NOMO-1 treated with DMSO at 0.1 percent for 48 hours (cell line): ENCODE results near the gene NPPC.
"Not testable (repeated sequence)": the region's sequence is repeated elsewhere in the genome, so short reads cannot be mapped to it uniquely, and the experiment has no call there.

Experiments
- DNase-seq: peaks from one replicate; lab custom pipeline; 2025; ENCODE audit not compliant: unreplicated experiment; lab: John Stamatoyannopoulos, UW

NPPC gene

DNA sequence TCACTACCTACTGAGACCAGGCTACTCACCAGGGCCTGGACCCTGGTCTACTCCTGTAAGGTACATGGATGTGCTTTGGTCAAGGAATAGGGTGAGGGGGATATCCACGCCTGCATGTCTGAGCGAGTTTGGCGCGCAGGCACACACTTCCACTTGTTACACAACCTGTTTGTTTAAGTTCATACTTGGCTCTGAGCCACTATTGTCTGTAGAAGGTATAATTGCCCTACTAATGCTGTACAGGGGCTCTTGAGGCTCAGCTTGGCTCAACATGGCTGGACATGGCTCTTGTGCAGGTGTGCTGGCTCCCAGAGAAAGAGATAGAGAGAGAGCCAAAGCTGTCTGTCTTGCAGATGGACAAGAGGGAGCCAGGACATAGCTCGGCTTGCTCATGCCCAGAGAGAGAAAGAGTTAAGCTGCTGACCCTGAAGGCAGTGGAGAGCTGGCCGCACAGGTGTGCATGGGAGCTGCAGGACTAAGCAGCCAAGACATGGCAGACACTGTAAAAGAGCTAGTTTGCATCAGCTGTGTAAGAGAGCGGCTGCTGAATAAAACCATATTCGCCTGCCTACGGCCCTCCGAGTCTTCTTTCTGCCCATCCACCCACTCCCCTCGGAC lies 35.2 kb downstream of the NPPC start:
- no peak for DNase-seq

DNA sequence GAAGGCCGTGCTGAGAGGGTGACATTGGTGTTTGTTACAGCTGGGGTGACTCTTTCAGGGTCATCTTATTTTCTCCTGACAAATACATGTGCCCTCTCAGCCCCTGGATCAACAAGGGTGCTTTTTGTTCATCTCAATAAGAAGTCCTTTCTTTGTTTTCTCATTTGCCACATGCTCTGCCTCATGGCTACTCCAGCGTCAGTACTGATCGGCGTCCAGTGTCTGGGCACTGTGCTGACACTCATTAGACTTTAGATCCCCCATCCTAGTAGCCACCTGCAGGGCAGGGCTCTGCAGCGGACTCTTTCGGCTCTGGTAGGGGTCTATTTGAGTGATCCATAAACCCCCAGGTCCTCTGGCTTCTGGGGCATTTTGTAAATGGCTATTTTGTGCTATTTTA lies 38.4 kb downstream of the NPPC start:
- no peak for DNase-seq

DNA sequence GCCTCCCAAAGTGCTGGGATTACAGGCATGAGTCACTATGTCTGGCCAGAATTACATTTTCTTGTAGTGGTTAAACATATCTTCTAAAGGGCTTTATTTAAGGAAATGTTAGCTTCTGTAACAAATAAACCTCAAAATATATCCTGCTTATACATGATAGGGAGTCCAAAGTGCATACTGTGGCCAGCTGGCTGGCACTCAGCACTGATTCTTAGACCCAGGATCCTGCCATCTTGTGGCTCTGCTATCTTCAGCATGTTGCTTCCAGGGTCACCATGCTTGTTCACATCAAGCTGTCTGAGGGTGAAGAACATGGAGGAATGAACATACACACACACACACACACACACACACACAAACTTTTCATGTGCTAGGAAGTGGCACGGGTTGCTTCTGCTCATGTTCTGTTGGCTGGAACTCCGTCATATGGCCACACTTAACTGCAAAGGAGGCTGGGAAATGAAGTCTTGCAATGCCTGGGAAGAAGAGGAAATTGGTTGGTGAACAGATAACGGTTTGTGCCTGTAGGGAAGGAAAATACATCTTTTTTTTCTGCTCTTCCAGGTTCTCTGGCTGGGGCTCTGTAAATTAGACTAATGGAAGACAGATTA lies 40.0 kb downstream of the NPPC start:
- no peak for DNase-seq

DNA sequence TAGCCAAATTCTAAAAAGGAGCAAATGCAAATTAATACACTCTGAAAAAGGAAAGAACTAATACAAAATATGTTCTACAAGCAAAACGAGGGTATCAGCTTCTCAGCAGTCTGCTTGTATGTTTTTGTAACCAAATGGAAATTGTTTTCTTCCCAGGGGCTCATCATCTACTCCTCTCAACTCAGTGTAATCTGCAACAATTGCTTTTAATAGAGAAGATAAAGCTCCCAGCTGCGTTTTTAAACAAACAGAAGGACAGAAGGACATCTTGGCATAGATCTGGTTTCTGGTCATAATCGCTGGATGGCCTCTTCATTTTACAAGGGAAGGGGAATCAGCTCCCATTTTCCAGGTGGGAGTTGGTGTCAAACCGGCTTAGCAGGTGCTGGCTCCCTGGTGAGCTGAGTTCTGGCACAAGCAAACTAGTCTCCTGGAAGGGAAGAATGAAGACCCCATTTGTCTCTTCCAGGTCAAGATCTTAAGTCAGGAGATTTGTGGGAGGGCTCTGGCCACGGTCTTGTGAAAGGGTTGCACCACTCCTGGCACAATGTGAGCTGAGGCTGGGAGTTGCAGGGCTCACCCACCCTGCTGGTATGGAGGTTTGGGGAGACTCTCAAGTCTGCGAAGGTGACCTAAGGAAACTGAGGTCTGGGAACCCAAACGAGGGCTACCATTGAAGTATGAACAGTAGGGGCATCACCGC lies 41.6 kb downstream of the NPPC start:
- no peak for DNase-seq

DNA sequence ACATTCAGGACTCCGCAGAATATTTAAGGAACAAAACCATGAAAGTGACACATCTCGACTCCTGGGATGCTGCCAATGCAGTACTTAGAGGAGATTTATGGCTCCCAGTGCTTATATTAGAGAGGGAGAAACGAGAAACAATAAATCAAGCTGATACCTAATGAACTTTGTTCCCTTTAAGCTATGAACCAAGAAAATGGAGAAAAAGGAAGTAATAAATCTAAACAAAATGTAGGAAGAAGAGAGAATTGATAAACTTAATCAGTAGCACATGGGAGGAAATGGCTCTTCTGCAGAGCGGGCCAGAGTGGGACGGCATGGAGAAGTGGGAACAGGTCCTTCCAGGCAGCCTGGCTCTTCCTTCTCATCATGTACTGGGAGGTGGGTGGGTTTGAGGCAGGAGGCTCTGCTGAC lies 42.7 kb downstream of the NPPC start:
- DNase-seq, result peak; percentile 94

DNA sequence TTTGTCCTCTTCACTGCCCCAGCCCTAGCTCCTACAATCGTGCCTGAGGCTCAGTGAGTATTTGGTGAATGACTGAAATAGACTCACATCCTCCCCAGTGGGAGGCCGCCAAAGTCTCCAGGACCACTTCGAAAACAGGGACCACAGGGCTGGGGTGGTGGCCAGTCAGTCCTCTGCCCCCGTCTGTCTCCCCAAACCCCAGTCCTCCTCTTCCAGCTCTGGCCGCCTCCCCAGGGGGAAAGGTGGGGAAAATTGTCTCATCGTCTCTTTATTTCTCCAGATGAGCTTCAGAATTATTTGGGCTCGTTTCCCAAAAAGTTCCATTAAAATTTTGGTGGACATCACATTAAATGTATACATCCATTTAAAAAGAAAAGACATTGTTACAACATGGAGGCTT lies 43.5 kb downstream of the NPPC start:
- DNase-seq, result no peak

DNA sequence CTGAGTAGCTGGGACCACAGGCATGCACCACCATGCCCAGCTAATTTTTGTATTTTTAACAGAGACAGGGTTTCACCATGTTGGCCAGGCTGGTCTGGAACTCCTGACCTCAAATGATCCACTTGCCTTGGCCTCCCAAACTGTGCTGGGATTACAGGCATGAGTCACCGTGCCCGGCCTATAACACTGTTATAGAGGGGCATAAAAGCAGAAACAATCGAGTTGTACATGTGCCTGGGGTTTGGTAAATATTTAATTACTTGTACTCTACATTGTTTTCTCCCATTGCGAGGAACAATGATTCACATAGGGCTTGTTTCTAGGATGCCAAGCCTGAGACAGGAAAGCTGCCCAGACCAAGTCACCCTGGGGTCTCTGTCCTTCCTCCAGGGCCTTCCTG lies 45.8 kb downstream of the NPPC start:
- DNase-seq, result not testable (repeated sequence)

DNA sequence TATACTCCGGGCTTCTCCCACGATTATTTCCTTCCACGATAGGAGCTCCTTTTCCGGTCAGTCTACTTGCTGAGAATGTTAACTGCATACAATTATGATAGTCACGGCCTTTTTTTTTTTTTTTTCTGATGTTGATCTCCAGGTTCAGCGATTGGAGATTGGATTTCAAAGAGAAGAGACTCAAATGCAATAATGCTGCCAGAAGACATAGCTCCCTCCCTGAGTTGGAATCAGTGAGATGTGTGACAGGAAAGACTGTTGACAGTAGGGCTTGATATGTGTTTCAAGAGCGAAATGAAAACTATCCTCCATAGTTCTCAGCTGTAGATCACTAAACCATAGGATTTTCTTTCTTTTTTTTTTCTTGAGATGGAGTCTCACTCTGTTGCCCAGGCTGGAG lies 47.0 kb downstream of the NPPC start:
- no peak for DNase-seq

DNA sequence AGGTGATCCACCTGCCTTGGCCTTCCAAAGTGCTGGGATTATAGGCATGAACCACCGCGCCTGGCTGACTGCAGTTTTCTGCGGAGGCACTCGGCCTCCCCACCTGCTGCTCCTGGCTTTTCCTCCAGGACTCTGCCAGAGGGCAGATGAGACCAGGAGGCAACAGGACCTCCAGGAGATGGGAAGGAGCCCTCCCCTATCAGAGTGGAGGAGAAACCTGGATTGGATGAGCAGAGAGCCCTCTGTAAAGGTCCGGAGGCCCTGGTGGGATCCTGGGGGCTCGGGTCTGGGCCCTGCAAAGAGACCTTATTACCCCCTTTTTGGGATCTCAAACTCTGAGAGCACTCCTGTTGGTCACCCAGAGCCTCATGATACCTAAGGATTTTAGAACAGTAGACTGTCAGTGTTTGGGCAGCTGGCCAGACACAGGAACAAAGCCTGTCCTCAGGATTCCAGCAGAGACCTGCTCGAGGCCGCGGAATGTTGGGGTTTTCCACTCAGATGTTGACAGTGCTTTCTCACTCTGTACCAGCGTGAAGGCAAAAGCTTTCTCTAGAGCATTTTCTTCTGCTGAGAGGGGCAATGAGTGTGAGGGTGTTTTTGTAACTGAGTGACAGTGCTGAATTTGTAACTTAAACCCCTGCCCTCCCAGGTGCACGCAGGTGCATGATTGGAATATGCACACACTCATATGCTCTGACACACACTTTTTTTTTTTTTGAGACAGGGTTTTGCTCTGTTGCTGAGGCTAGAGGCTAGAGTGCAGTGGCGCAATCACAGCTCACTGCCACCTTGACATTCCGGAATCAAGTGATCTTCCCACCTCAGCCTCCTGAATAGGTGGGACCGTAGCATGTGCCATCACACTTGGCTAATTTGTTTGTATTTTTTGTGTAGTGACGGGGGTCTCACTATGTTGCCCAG lies 48.4 kb downstream of the NPPC start:
- DNase-seq, result no peak

DNA sequence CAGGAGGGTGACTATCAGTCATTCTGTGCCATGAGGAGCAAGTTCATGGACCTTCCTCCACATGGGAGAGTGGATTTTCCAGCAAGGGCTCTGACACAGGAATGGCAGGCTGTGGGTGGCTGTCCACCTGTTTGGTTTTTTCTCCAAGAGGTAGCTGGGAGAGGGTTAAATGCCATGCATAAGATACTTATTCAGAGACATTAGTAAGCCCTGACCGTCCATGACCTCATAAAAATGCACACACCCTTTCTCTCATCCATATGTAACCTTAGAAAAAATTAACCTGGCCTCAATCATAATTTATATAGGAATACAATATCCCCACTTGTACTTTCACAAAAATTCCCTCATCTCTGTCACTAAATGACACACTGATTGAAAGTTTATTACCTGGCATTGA lies 51.3 kb downstream of the NPPC start:
- DNase-seq, result no peak
